Peyer's patch (tissue), 4 donors: ENCODE measurements around the gene ANKMY2. TPM values are rescaled to one million over a fixed set of nuclear protein-coding genes. Genes with fewer than 3 reads are reported as not detected.
"Not testable (repeated sequence)": the region's sequence is repeated elsewhere in the genome, so short reads cannot be mapped to it uniquely, and the experiment has no call there.

Source experiments
- DNase-seq, 3 donors: peaks; one replicate each; pipeline ENCODE4 v3.0.0-alpha.2; 2017 to 2019
- H3K27ac ChIP-seq, 4 donors: fragments of 200-600 bp; sonication (generic); one replicate each; pipeline ENCODE4 v1.5.1; 2016 to 2019
- H3K27me3 ChIP-seq, 2 donors: fragments of 200-600 bp; sonication (generic); one replicate each; pipeline ENCODE4 v1.5.1; 2019
- H3K36me3 ChIP-seq, 3 donors: fragments of 200-600 bp; sonication (generic); one replicate each; pipeline ENCODE4 v1.5.1; 2016 to 2019
- H3K4me1 ChIP-seq, 4 donors: fragments of 200-600 bp; sonication (generic); one replicate each; pipeline ENCODE4 v1.5.1; 2016 to 2019
- H3K4me3 ChIP-seq, 4 donors: fragments of 200-600 bp; sonication (generic); 1 replicate in 3 of 4; 2 replicates in 1 of 4; pipeline ENCODE4 v1.5.1; 2016 to 2019; ENCODE audit warnings: mild to moderate bottlenecking in 1 of 4
- H3K9me3 ChIP-seq, 4 donors: fragments of 200-600 bp; sonication (generic); one replicate each; pipeline ENCODE4 v1.5.1; 2016 to 2019; ENCODE audit warnings: mild to moderate bottlenecking in 1 of 4
- CTCF ChIP-seq, 6 experiments: fragments of 450-650 bp in 4 of 6; fragments of 200-600 bp in 2 of 6; sonication (generic) in 1 of 6; IDR thresholded peaks; one replicate each; pipeline ENCODE4 v1.5.1; 2017 to 2019; ENCODE audit warnings: antibody characterized with exemption in 6 of 6, mild to moderate bottlenecking in 3 of 6, moderate library complexity in 1 of 6
- POLR2A ChIP-seq, 2 donors: fragments of 450-650 bp; IDR thresholded peaks; one replicate each; pipeline ENCODE4 v1.5.1; 2017; ENCODE audit warnings: antibody characterized with exemption in 2 of 2, mild to moderate bottlenecking in 2 of 2, moderate library complexity in 2 of 2
- total RNA-seq, 4 donors: library from RNA; depleted of rRNA; stranded (reverse); fragments of >200 nt; gene quantifications; one replicate each; pipeline ENCODE4 v1.1.0, GENCODE V29; 2016

The ANKMY2 gene
- total RNA-seq, 4 donors from 2014 or later = 19.3 to 21.5 (median 20.5) TPM

- Histone ChIP-seq H3K27me3 (no peaks in the 10 kb centered on the region), H3K36me3 (peaks cover 0 to 45% (median 0%) of the 10 kb centered on the region in 3 donors)
- TF ChIP-seq CTCF (IDR thresholded peaks at IDR 0.05) (no peak), POLR2A (IDR thresholded peaks at IDR 0.05) (no peak)
Measured at GRCh38 chr7:16685535-16685934, 40.0 kb upstream of the ANKMY2 start.

GRCh38 chr7:16684935-16685334 lies 39.4 kb upstream of the ANKMY2 start:
- H3K4me1 ChIP-seq = no peaks in the 10 kb centered on the region
- no peak overlapping the region for H3K4me3 ChIP-seq
- no peak for DNase-seq
- H3K27me3 ChIP-seq = no peaks in the 10 kb centered on the region
- peaks cover 0 to 41% (median 0%) of the 10 kb centered on the region in 3 donors for H3K36me3 ChIP-seq
- TF ChIP-seq CTCF (IDR thresholded peaks at IDR 0.05) (no peak), POLR2A (IDR thresholded peaks at IDR 0.05) (no peak)
- H3K9me3 ChIP-seq = no peaks in the 10 kb centered on the region
- no peak overlapping the region for H3K27ac ChIP-seq

More at GRCh38 chr7:16685535-16685934, 40.0 kb upstream of the ANKMY2 start:
- H3K27ac ChIP-seq = no peak overlapping the region
- no peaks in the 10 kb centered on the region for H3K9me3 ChIP-seq
- DNase-seq = no peak
- no peak overlapping the region for H3K4me3 ChIP-seq
- no peaks in the 10 kb centered on the region for H3K4me1 ChIP-seq

- H3K27ac ChIP-seq, DNase-seq, H3K27me3 ChIP-seq, H3K4me3 ChIP-seq, H3K4me1 ChIP-seq, H3K9me3 ChIP-seq: not testable (repeated sequence)
- peaks cover 0 to 49% (median 0%) of the 10 kb centered on the region in 3 donors for H3K36me3 ChIP-seq
Measured at GRCh38 chr7:16678645-16679566, 33.4 kb upstream of the ANKMY2 start.

GRCh38 chr7:16677978-16678494 lies 32.5 kb upstream of the ANKMY2 start:
- TF ChIP-seq POLR2A (IDR thresholded peaks at IDR 0.05) (no peak), CTCF (IDR thresholded peaks at IDR 0.05) (no peak)
- no peak for DNase-seq

GRCh38 chr7:16675277-16675676 lies 29.7 kb upstream of the ANKMY2 start:
- no peaks in the 10 kb centered on the region for H3K9me3 ChIP-seq
- no peak overlapping the region for H3K4me3 ChIP-seq
- H3K4me1 ChIP-seq = no peaks in the 10 kb centered on the region
- H3K27ac ChIP-seq = no peak overlapping the region
- TF ChIP-seq CTCF (IDR thresholded peaks at IDR 0.05) (no peak), POLR2A (IDR thresholded peaks at IDR 0.05) (no peak)
- DNase-seq = no peak
- H3K36me3 ChIP-seq = peaks cover 0 to 21% (median 0%) of the 10 kb centered on the region in 3 donors
- H3K27me3 ChIP-seq = no peaks in the 10 kb centered on the region

More at GRCh38 chr7:16677978-16678494, 32.5 kb upstream of the ANKMY2 start:
- H3K27ac ChIP-seq = no peak overlapping the region
- H3K4me3 ChIP-seq = no peak overlapping the region
- H3K27me3 ChIP-seq = no peaks in the 10 kb centered on the region
- peaks cover 0 to 45% (median 0%) of the 10 kb centered on the region in 3 donors for H3K36me3 ChIP-seq
- no peaks in the 10 kb centered on the region for H3K4me1 ChIP-seq
- H3K9me3 ChIP-seq = no peaks in the 10 kb centered on the region

GRCh38 chr7:16671811-16672210 lies 26.3 kb upstream of the ANKMY2 start:
- Histone ChIP-seq H3K4me3 (no peak overlapping the region), H3K4me1 (no peaks in the 10 kb centered on the region), H3K27ac (no peak overlapping the region), H3K27me3 (no peaks in the 10 kb centered on the region), H3K9me3 (no peaks in the 10 kb centered on the region), H3K36me3 (peaks cover 0 to 21% (median 0%) of the 10 kb centered on the region in 3 donors)
- no peak for TF ChIP-seq CTCF (IDR thresholded peaks at IDR 0.05)
- TF ChIP-seq POLR2A (IDR thresholded peaks at IDR 0.05) = no peak
- no peak for DNase-seq
